ENCODE measurements around the gene PTCD2. TPM values are rescaled to one million over a fixed set of nuclear protein-coding genes. Genes with fewer than 3 reads are reported as not detected.

Gene PTCD2
- total and polyA plus RNA-seq, 7 experiments from 2014 or later = 3.7 to 12.6 (median 6.0) TPM

DNA sequence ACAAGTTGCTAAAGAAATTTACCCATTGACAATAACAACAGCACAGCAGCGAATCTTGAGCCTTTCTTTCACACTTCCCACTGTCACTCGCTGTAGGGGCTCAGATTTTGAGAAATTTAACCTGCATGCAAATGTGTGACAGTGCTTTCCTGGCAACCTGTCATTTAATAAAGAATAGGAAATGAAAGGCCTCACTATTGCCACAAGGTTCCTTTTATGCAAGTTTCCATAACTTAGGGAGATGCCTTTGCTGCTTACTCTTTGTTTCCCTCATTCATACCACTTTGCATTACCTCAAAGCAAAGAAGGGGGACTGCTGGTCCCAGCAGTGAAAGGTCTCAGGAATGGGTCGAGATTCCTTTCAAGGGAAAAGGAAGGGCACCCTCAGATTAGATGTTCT lies 49.5 kb downstream of the PTCD2 start:
- Histone ChIP-seq H3K36me3 (ENCODE audit: control insufficient read depth in 2 of 3, insufficient read depth in 3 of 3, low read length in 3 of 3) (no peaks in the 10 kb centered on the region), H3K27me3 (ENCODE audit: control insufficient read depth in 2 of 2, insufficient read depth in 2 of 2, low read length in 2 of 2) (no peaks in the 10 kb centered on the region), H3K27ac (ENCODE audit: low read depth, low read length) (no peak overlapping the region), H3K4me3 (ENCODE audit: low read length) (no peak overlapping the region), H3K9me3 (ENCODE audit: control insufficient read depth in 2 of 3, low read length in 3 of 3) (no peaks in the 10 kb centered on the region), H3K4me1 (ENCODE audit: control insufficient read depth in 2 of 2, insufficient read depth in 2 of 2, low read length in 2 of 2) (no peaks in the 10 kb centered on the region)
- Mint-ChIP-seq H3K4me3 (no peak overlapping the region), H3K4me1 (peaks cover 0 to 7% (median 0%) of the 10 kb centered on the region in 7 donors), H3K27ac (no peak overlapping the region), H3K9me3 (no peaks in the 10 kb centered on the region), H3K27me3 (no peaks in the 10 kb centered on the region), H3K36me3 (peaks cover 0 to 18% (median 6%) of the 10 kb centered on the region in 5 donors)
- DNase-seq (no peak), ATAC-seq (no peak)
- intact Hi-C loops (cut with micrococcal nuclease) = loop anchor here in 1 of 2 donors (10.0 kb wide), 1 partner anchor 155 kb away; no protein-coding TSS in a partner anchor
- CTCF ChIA-PET = no interaction called here
- POLR2A ChIA-PET = no interaction called here

GRCh38 chr5:72372331-72372730 lies 52.2 kb downstream of the PTCD2 start:
- Mint-ChIP-seq H3K27ac (no peak overlapping the region), H3K36me3 (peaks cover 0 to 23% (median 12%) of the 10 kb centered on the region in 5 donors), H3K27me3 (peaks cover 0 to 9% (median 0%) of the 10 kb centered on the region in 5 donors), H3K4me1 (peaks cover 0 to 3% (median 0%) of the 10 kb centered on the region in 7 donors), H3K4me3 (no peak overlapping the region), H3K9me3 (peaks cover 0 to 4% (median 0%) of the 10 kb centered on the region in 11 donors)
- no peak for DNase-seq
- ChIA-PET CTCF (no interaction called here), POLR2A (no interaction called here)
- ATAC-seq = no peak
- Histone ChIP-seq H3K27me3 (ENCODE audit: control insufficient read depth in 2 of 2, insufficient read depth in 2 of 2, low read length in 2 of 2) (no peaks in the 10 kb centered on the region), H3K4me3 (ENCODE audit: low read length) (no peak overlapping the region), H3K36me3 (ENCODE audit: control insufficient read depth in 2 of 3, insufficient read depth in 3 of 3, low read length in 3 of 3) (no peaks in the 10 kb centered on the region), H3K9me3 (ENCODE audit: control insufficient read depth in 2 of 3, low read length in 3 of 3) (no peaks in the 10 kb centered on the region), H3K27ac (ENCODE audit: low read depth, low read length) (no peak overlapping the region), H3K4me1 (ENCODE audit: control insufficient read depth in 2 of 2, insufficient read depth in 2 of 2, low read length in 2 of 2) (no peaks in the 10 kb centered on the region)
- intact Hi-C loops (cut with micrococcal nuclease) = no loop called here

DNA sequence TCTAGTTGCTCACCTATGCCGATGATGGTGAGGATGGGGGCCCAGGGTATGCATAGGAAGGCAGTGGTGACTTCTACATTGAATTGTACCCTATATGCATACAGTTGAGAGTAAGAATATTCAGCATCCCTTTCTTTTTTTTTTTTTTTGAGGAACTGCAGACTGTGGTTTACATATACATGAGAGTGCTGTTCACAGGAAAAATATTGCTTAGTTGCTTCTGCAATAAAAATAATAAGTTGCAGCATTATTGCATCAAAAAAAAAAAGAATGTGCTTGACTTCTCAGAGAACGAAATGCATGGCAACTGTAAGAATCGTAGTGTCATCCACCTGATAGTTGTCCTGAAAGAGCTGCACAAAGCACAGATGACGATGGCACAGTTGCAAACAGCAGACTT lies 52.8 kb downstream of the PTCD2 start:
- no peak overlapping the region for H3K27ac ChIP-seq (ENCODE audit: low read depth, low read length)
- ChIA-PET CTCF (interaction anchor here (1.0 kb wide), 1 partner anchor 9 kb away, joined by 4 read pairs; no protein-coding TSS in a partner anchor), POLR2A (interaction anchor here (0.6 kb wide), 1 partner anchor 1131 kb away, joined by 3 read pairs; no protein-coding TSS in a partner anchor)
- H3K27me3 ChIP-seq (ENCODE audit: control insufficient read depth in 2 of 2, insufficient read depth in 2 of 2, low read length in 2 of 2) = no peaks in the 10 kb centered on the region
- H3K9me3 ChIP-seq (ENCODE audit: control insufficient read depth in 2 of 3, low read length in 3 of 3) = no peaks in the 10 kb centered on the region
- no peaks in the 10 kb centered on the region for H3K36me3 ChIP-seq (ENCODE audit: control insufficient read depth in 2 of 3, insufficient read depth in 3 of 3, low read length in 3 of 3)
- Mint-ChIP-seq H3K27ac (no peak overlapping the region), H3K9me3 (peaks cover 0 to 4% (median 0%) of the 10 kb centered on the region in 11 donors), H3K27me3 (peaks cover 0 to 10% (median under 1%) of the 10 kb centered on the region in 5 donors), H3K36me3 (peaks cover 0 to 23% (median 12%) of the 10 kb centered on the region in 5 donors), H3K4me1 (peaks cover 0 to 3% (median 0%) of the 10 kb centered on the region in 7 donors), H3K4me3 (no peak overlapping the region)
- H3K4me3 ChIP-seq (ENCODE audit: low read length) = no peak overlapping the region
- ATAC-seq (no peak), DNase-seq (no peak)
- no peaks in the 10 kb centered on the region for H3K4me1 ChIP-seq (ENCODE audit: control insufficient read depth in 2 of 2, insufficient read depth in 2 of 2, low read length in 2 of 2)
- intact Hi-C loops (cut with micrococcal nuclease) = no loop called here

DNA sequence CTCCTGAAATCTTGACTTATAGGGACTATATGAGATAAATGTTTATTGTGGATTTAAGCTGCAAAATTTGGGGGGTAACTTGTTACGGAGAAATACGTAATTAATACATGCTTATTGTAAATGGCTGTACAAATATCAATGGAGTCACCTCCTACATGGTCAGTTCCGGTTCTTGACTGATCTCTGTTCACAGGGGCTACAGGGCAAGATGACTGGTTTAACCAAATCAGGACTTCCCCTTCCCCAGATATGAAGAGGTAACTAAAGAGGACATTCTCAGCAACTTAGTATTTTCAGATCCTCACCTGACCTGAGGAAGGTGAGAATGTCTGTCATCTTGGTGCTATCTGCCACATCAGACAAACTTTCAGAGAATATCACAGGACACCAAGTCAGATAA lies 54.7 kb downstream of the PTCD2 start:
- CTCF ChIA-PET = no interaction called here
- no peak overlapping the region for H3K27ac ChIP-seq (ENCODE audit: low read depth, low read length)

DNA sequence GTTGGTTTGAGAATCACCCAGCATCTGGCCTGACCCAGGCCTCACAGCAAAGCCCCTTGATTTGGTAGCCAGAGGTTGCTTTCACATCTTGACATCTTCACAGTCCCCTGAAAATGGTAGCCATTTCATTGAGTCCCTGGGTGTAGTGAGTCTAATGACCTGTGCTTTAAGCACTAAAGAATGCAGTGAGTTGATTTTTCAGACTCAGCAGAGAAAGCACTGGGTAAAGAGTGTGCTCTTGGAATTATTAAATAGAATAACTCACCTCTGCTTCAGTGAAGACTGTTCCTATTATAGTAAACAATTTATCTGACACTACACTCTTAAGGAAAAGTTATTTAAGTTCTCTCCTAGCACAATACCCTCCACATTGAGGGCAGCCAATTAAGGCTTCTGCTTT lies 56.2 kb downstream of the PTCD2 start:
- Histone ChIP-seq H3K36me3 (ENCODE audit: control insufficient read depth in 2 of 3, insufficient read depth in 3 of 3, low read length in 3 of 3) (no peaks in the 10 kb centered on the region), H3K9me3 (ENCODE audit: control insufficient read depth in 2 of 3, low read length in 3 of 3) (no peaks in the 10 kb centered on the region), H3K27me3 (ENCODE audit: control insufficient read depth in 2 of 2, insufficient read depth in 2 of 2, low read length in 2 of 2) (no peaks in the 10 kb centered on the region), H3K27ac (ENCODE audit: low read depth, low read length) (no peak overlapping the region), H3K4me1 (ENCODE audit: control insufficient read depth in 2 of 2, insufficient read depth in 2 of 2, low read length in 2 of 2) (no peaks in the 10 kb centered on the region), H3K4me3 (ENCODE audit: low read length) (no peak overlapping the region)
- Mint-ChIP-seq H3K4me3 (no peak overlapping the region), H3K27ac (no peak overlapping the region), H3K9me3 (peaks cover 0 to 4% (median 0%) of the 10 kb centered on the region in 11 donors), H3K27me3 (peaks cover 0 to 16% (median 5%) of the 10 kb centered on the region in 5 donors), H3K4me1 (no peaks in the 10 kb centered on the region), H3K36me3 (peaks cover 0 to 17% (median 12%) of the 10 kb centered on the region in 5 donors)
- intact Hi-C loops (cut with micrococcal nuclease) = no loop called here
- DNase-seq (no peak), ATAC-seq (no peak)
- CTCF ChIA-PET = interaction anchor here (1.1 kb wide), 1 partner anchor 10 kb away, joined by 4 read pairs; no protein-coding TSS in a partner anchor
- POLR2A ChIA-PET = no interaction called here

More for the DNA sequence above, 54.7 kb downstream of the PTCD2 start:
- Histone ChIP-seq H3K27me3 (ENCODE audit: control insufficient read depth in 2 of 2, insufficient read depth in 2 of 2, low read length in 2 of 2) (no peaks in the 10 kb centered on the region), H3K4me3 (ENCODE audit: low read length) (no peak overlapping the region), H3K36me3 (ENCODE audit: control insufficient read depth in 2 of 3, insufficient read depth in 3 of 3, low read length in 3 of 3) (no peaks in the 10 kb centered on the region), H3K4me1 (ENCODE audit: control insufficient read depth in 2 of 2, insufficient read depth in 2 of 2, low read length in 2 of 2) (no peaks in the 10 kb centered on the region), H3K9me3 (ENCODE audit: control insufficient read depth in 2 of 3, low read length in 3 of 3) (no peaks in the 10 kb centered on the region)
- intact Hi-C loops (cut with micrococcal nuclease) = no loop called here
- peaks cover 0 to 16% (median 5%) of the 10 kb centered on the region in 5 donors for H3K27me3 Mint-ChIP-seq
- no peak overlapping the region for H3K4me3 Mint-ChIP-seq
- H3K4me1 Mint-ChIP-seq = no peaks in the 10 kb centered on the region
- H3K27ac Mint-ChIP-seq = no peak overlapping the region
- ATAC-seq (no peak), DNase-seq (no peak)
- POLR2A ChIA-PET = no interaction called here
- peaks cover 0 to 4% (median 0%) of the 10 kb centered on the region in 11 donors for H3K9me3 Mint-ChIP-seq
- peaks cover 0 to 24% (median 14%) of the 10 kb centered on the region in 5 donors for H3K36me3 Mint-ChIP-seq

DNA sequence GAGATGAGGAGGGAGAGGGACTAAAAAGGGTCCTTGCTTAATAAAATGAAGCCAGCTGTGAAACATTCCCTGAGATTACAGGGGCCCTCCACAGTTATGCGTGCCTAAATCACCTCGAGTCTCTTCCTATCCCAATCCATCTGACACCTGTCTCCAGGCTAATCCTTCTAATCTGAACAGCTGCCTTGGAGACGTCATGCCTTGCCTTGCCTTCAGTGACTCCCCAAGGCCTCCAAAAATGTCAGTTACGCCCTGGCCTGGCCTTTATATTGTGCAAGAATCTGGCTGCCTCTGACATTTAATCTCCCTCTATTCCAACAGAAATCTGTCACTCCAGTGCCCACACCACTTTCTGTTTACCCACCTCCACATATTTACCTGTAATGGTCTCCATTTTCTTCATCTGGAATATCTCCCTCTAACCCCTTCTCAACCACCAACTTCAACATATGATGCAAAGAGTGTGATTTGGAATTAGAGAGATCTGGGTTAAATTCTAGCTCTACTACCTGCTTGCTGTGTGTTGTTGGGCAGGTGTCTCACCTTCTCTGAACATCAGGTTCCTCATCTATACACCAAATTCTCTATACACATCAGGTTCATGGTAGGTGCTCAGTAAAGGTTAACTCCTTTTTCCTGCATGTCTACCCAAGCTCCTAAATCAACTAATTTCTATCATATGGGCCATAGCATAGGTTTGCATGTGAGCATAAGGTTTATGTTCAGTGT lies 57.9 kb downstream of the PTCD2 start:
- ATAC-seq (no peak), DNase-seq (no peak)
- Histone ChIP-seq H3K27me3 (ENCODE audit: control insufficient read depth in 2 of 2, insufficient read depth in 2 of 2, low read length in 2 of 2) (no peaks in the 10 kb centered on the region), H3K9me3 (ENCODE audit: control insufficient read depth in 2 of 3, low read length in 3 of 3) (no peaks in the 10 kb centered on the region), H3K27ac (ENCODE audit: low read depth, low read length) (no peak overlapping the region), H3K36me3 (ENCODE audit: control insufficient read depth in 2 of 3, insufficient read depth in 3 of 3, low read length in 3 of 3) (no peaks in the 10 kb centered on the region), H3K4me1 (ENCODE audit: control insufficient read depth in 2 of 2, insufficient read depth in 2 of 2, low read length in 2 of 2) (no peaks in the 10 kb centered on the region), H3K4me3 (ENCODE audit: low read length) (no peak overlapping the region)
- Mint-ChIP-seq H3K36me3 (peaks cover 0 to 17% (median 12%) of the 10 kb centered on the region in 5 donors), H3K9me3 (peaks cover 0 to 4% (median 0%) of the 10 kb centered on the region in 11 donors), H3K4me3 (no peak overlapping the region), H3K27ac (no peak overlapping the region), H3K4me1 (no peaks in the 10 kb centered on the region), H3K27me3 (peaks cover 0 to 16% (median 5%) of the 10 kb centered on the region in 5 donors)
- intact Hi-C loops (cut with micrococcal nuclease) = no loop called here
- CTCF ChIA-PET = no interaction called here
- POLR2A ChIA-PET = no interaction called here
